ENCODE measurements around the gene PALLD. TPM values are rescaled to one million over a fixed set of nuclear protein-coding genes. Genes with fewer than 3 reads are reported as not detected.

The PALLD gene
- total RNA-seq, 4 donors from 2014 or later: 1,036 to 2,270 (median 2,202) TPM

- Histone ChIP-seq H3K9me3 (no peaks in the 10 kb centered on the region), H3K4me1 (peaks cover 22 to 81% (median 31%) of the 10 kb centered on the region in 3 donors), H3K27me3 (no peaks in the 10 kb centered on the region), H3K36me3 (peaks cover 6 to 96% of the 10 kb centered on the region in 2 donors), H3K27ac (peak overlapping the region; percentile 69 to 87 (median 75)), H3K4me3 (no peak overlapping the region)
- WGBS, 2 donors (ENCODE audit: low coverage in 1 of 2): 4 to 5% methylated on average over 3 of the region's 3 CpGs
- no peak for ATAC-seq
- TF ChIP-seq CTCF (IDR thresholded peaks at IDR 0.05) (no peak), POLR2AphosphoS5 (IDR thresholded peaks at IDR 0.05) (no peak), EP300 (IDR thresholded peaks at IDR 0.05) (no peak), POLR2A (IDR thresholded peaks at IDR 0.05) (no peak)
These were observed 412.0 kb downstream of the PALLD start for GRCh38 chr4:168908851-168909273.

- peak overlapping the region; percentile 32 to 66 (median 48) for H3K27ac ChIP-seq
- no peak for ATAC-seq
- WGBS, 2 donors (ENCODE audit: low coverage in 1 of 2): 73 to 83% methylated on average over 2 of the region's 2 CpGs
- H3K27me3 ChIP-seq: no peaks in the 10 kb centered on the region
- H3K36me3 ChIP-seq: peaks cover 12 to 94% of the 10 kb centered on the region in 2 donors
- H3K9me3 ChIP-seq: no peaks in the 10 kb centered on the region
- H3K4me3 ChIP-seq: no peak overlapping the region
- peaks cover 0 to 87% (median 10%) of the 10 kb centered on the region in 3 donors for H3K4me1 ChIP-seq
- no peak for TF ChIP-seq POLR2A (IDR thresholded peaks at IDR 0.05)
These were observed 417.2 kb downstream of the PALLD start for GRCh38 chr4:168914095-168914494.

GRCh38 chr4:168917138-168917779 lies 420.4 kb downstream of the PALLD start:
- no peaks in the 10 kb centered on the region for H3K9me3 ChIP-seq
- H3K27ac ChIP-seq: peak overlapping the region; percentile 18 to 70 (median 66)
- no peak for ATAC-seq
- H3K27me3 ChIP-seq: no peaks in the 10 kb centered on the region
- peaks cover 17 to 95% of the 10 kb centered on the region in 2 donors for H3K36me3 ChIP-seq
- TF ChIP-seq CTCF (IDR thresholded peaks at IDR 0.05) (peak; percentile 40 to 70 (median 60)), EP300 (IDR thresholded peaks at IDR 0.05) (no peak)
- peaks cover 3 to 81% (median 3%) of the 10 kb centered on the region in 3 donors for H3K4me1 ChIP-seq
- no peak overlapping the region for H3K4me3 ChIP-seq
- WGBS, 2 donors (ENCODE audit: low coverage in 1 of 2): 46 to 61% methylated on average over 8 of the region's 8 CpGs

- peak overlapping the region; percentile 35 to 72 (median 58) for H3K27ac ChIP-seq
- peaks cover 3 to 71% (median 3%) of the 10 kb centered on the region in 3 donors for H3K4me1 ChIP-seq
- 36 to 44% methylated on average over 3 to 4 of the region's 4 CpGs for WGBS, 2 donors (ENCODE audit: low coverage in 1 of 2)
These were observed 423.0 kb downstream of the PALLD start for GRCh38 chr4:168919706-168920324.

More at GRCh38 chr4:168919706-168920324, 423.0 kb downstream of the PALLD start:
- ATAC-seq: peak; percentile 20
- no peaks in the 10 kb centered on the region for H3K27me3 ChIP-seq
- H3K36me3 ChIP-seq: peaks cover 16 to 96% of the 10 kb centered on the region in 2 donors
- no peak overlapping the region for H3K4me3 ChIP-seq
- TF ChIP-seq POLR2A (IDR thresholded peaks at IDR 0.05) (no peak), EP300 (IDR thresholded peaks at IDR 0.05) (no peak), POLR2AphosphoS5 (IDR thresholded peaks at IDR 0.05) (no peak), CTCF (IDR thresholded peaks at IDR 0.05) (no peak)
- H3K9me3 ChIP-seq: no peaks in the 10 kb centered on the region

Measured in gastroesophageal sphincter (tissue), 4 donors.